ENCODE measurements around the gene WIPF3. TPM values are rescaled to one million over a fixed set of nuclear protein-coding genes. Genes with fewer than 3 reads are reported as not detected.

WIPF3 gene
- total and polyA plus RNA-seq, 2 experiments from 2014 or later, result not detected

DNA sequence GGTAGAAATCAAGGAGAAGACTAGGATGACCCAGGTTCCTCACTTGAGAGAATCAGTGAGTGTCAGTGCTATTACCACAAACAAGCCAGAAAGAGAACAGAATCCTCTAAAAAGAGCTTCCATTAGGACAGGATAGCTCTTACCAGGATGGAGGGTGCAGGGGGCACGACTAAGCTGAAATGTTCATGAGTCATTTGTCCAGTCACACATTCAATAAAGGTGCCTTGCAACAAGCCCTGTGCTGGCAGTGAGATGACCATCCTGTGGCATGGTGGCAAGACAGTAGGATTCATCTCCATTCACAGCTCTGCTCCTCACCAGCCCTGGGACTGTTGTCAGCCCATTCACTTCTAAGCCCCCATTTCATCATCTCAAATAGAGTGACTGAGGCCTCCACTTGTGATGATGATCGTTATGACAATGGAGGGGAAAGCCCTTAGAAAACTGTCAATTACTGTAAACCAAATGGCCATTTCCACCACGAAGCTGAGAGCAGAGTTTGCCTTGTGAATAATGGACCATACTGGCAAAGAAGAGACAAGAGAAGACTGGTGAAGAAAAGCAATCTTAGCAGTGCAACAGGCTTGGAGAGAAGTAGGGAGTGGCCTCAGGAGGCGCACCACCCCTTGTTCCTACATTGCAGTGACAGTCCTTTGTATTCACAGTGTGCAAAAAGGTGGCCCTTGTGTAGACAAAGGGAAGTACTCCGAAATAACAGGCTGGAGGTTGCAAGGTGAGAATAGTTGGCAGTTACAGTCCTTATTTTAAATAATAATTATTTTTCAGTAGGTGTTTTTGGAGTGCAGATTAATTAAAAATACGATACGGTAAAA is 9.0 kb upstream of the WIPF3 start:
- DNase-seq, result no peak
- 44 to 46% methylated on average over 7 of the region's 7 CpGs for WGBS, 2 experiments (ENCODE audit: low coverage in 1 of 2, low lambda C conversion rate in 2 of 2, missing lambda C conversion rate in 2 of 2)
- Histone ChIP-seq H3K79me2 (ENCODE audit: insufficient read depth) (no peaks in the 10 kb centered on the region), H3K9me3 (ENCODE audit: low read depth) (no peaks in the 10 kb centered on the region), H3K27me3 (replicated peaks; ENCODE audit: insufficient read depth) (peaks cover 50% of the 10 kb centered on the region), H3K4me1 (ENCODE audit: insufficient read depth) (no peaks in the 10 kb centered on the region), H3K9ac (no peak overlapping the region), H3K4me2 (ENCODE audit: unreplicated experiment) (no peak overlapping the region), H3K27ac (no peak overlapping the region), H3K9me2 (ENCODE audit: insufficient read depth) (no peaks in the 10 kb centered on the region), H3K36me3 (ENCODE audit: low read depth) (no peaks in the 10 kb centered on the region), H4K20me1 (ENCODE audit: insufficient read depth) (no peaks in the 10 kb centered on the region), H2AFZ (no peak overlapping the region), H3K4me3 (no peak overlapping the region), H3F3A (ENCODE audit: insufficient read depth) (no peaks in the 10 kb centered on the region)
- TF ChIP-seq EZH2 (IDR thresholded peaks at IDR 0.05; ENCODE audit: insufficient read depth, poor library complexity, severe bottlenecking) (no peak), EZH2phosphoT487 (IDR thresholded peaks at IDR 0.05; ENCODE audit: insufficient read depth, low read depth) (no peak)
- in situ Hi-C loops (cut with MboI), result no loop called here

DNA sequence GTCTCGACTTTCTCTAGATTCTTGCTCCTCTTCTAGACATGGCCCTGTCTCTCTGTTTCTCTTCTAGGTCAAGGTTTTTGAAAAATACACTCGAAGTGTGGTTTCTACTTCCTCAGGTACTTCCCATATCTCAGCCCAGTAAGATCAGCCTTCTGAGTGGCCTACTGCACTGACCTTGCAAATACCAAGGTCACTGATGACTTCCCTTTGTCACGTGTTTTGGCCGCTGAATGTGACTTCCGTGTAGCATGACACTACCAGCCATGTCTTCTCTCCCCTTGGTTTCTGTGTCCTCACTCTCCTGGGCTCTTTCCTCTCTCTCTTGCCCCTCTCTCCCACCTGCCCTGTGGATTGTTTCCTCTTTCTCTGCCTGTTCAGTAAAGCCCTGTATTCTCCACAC is 7.9 kb upstream of the WIPF3 start:
- H3K4me3 ChIP-seq, result no peak overlapping the region
- TF ChIP-seq EZH2phosphoT487 (IDR thresholded peaks at IDR 0.05; ENCODE audit: insufficient read depth, low read depth) (no peak), EZH2 (IDR thresholded peaks at IDR 0.05; ENCODE audit: insufficient read depth, poor library complexity, severe bottlenecking) (no peak)
- no peaks in the 10 kb centered on the region for H3K9me2 ChIP-seq (ENCODE audit: insufficient read depth)
- H3K27ac ChIP-seq, result no peak overlapping the region
- no peaks in the 10 kb centered on the region for H4K20me1 ChIP-seq (ENCODE audit: insufficient read depth)
- no peak for DNase-seq
- no peaks in the 10 kb centered on the region for H3K9me3 ChIP-seq (ENCODE audit: low read depth)
- no peak overlapping the region for H3K9ac ChIP-seq
- 65 to 66% methylated on average over 5 of the region's 5 CpGs for WGBS, 2 experiments (ENCODE audit: low coverage in 1 of 2, low lambda C conversion rate in 2 of 2, missing lambda C conversion rate in 2 of 2)
- H3K79me2 ChIP-seq (ENCODE audit: insufficient read depth), result no peaks in the 10 kb centered on the region
- in situ Hi-C loops (cut with MboI), result no loop called here
- H3K36me3 ChIP-seq (ENCODE audit: low read depth), result no peaks in the 10 kb centered on the region
- no peaks in the 10 kb centered on the region for H3F3A ChIP-seq (ENCODE audit: insufficient read depth)
- no peaks in the 10 kb centered on the region for H3K4me1 ChIP-seq (ENCODE audit: insufficient read depth)
- no peak overlapping the region for H3K4me2 ChIP-seq (ENCODE audit: unreplicated experiment)
- peaks cover 57% of the 10 kb centered on the region for H3K27me3 ChIP-seq (replicated peaks; ENCODE audit: insufficient read depth)
- H2AFZ ChIP-seq, result no peak overlapping the region

DNA sequence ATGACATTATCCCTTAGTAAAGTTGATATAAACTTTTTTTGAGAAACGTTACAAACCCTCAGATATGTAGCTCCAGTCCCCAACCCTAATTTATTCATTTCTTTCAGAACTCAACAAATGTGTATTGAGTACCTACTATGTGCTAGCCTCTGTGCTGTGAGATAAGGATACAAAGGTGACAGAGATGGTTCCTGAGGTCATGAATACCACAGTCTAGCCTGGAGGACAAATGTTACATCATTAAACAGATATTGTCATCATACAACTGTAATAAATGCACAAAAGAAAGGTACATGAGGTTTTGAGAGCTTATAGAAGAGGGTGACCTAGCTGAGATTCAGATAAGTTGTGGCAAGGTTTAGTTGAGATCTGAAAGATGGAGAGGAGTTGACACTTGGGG is 4.4 kb upstream of the WIPF3 start:
- WGBS, 2 experiments (ENCODE audit: low coverage in 1 of 2, low lambda C conversion rate in 2 of 2, missing lambda C conversion rate in 2 of 2), result 32 to 47% methylated on average over 1 of the region's 1 CpG
- H3K9me2 ChIP-seq (ENCODE audit: insufficient read depth), result no peaks in the 10 kb centered on the region
- no peak overlapping the region for H3K4me2 ChIP-seq (ENCODE audit: unreplicated experiment)
- H3K79me2 ChIP-seq (ENCODE audit: insufficient read depth), result no peaks in the 10 kb centered on the region
- no peaks in the 10 kb centered on the region for H3K4me1 ChIP-seq (ENCODE audit: insufficient read depth)
- no peak for DNase-seq
- H3K4me3 ChIP-seq, result no peak overlapping the region
- H3K27ac ChIP-seq, result no peak overlapping the region
- H4K20me1 ChIP-seq (ENCODE audit: insufficient read depth), result no peaks in the 10 kb centered on the region
- peaks cover 73% of the 10 kb centered on the region for H3K27me3 ChIP-seq (replicated peaks; ENCODE audit: insufficient read depth)
- H2AFZ ChIP-seq, result no peak overlapping the region
- in situ Hi-C loops (cut with MboI), result no loop called here
- H3K36me3 ChIP-seq (ENCODE audit: low read depth), result no peaks in the 10 kb centered on the region
- no peak overlapping the region for H3K9ac ChIP-seq
- no peaks in the 10 kb centered on the region for H3K9me3 ChIP-seq (ENCODE audit: low read depth)
- TF ChIP-seq EZH2 (IDR thresholded peaks at IDR 0.05; ENCODE audit: insufficient read depth, poor library complexity, severe bottlenecking) (no peak), EZH2phosphoT487 (IDR thresholded peaks at IDR 0.05; ENCODE audit: insufficient read depth, low read depth) (no peak)
- no peaks in the 10 kb centered on the region for H3F3A ChIP-seq (ENCODE audit: insufficient read depth)

DNA sequence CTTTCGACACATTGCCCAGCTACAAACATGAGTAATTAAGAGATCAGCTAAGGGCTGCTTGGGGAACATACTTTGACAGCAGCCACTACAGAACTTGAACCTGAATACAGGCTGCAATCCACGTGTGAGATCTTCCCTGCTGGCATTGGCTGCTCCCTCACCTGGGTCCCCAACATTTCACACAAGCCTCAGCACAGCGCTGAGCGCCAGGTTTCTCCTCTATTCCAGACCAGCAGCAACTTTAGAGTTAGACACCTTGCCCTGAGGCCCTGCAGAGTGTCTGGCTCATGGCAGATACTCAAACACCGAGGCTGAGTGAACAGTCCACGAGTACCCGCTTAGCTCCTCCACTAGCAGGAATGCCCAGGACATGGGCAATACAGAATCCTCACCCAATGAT is 1.3 kb upstream of the WIPF3 start:
- Histone ChIP-seq H3K27ac (no peak overlapping the region), H3K4me3 (no peak overlapping the region), H4K20me1 (ENCODE audit: insufficient read depth) (no peaks in the 10 kb centered on the region), H3K9ac (no peak overlapping the region), H3K9me2 (ENCODE audit: insufficient read depth) (no peaks in the 10 kb centered on the region), H3K79me2 (ENCODE audit: insufficient read depth) (no peaks in the 10 kb centered on the region), H3K4me1 (ENCODE audit: insufficient read depth) (no peaks in the 10 kb centered on the region), H2AFZ (no peak overlapping the region), H3K36me3 (ENCODE audit: low read depth) (no peaks in the 10 kb centered on the region), H3K9me3 (ENCODE audit: low read depth) (no peaks in the 10 kb centered on the region), H3K27me3 (replicated peaks; ENCODE audit: insufficient read depth) (peaks cover 80% of the 10 kb centered on the region), H3F3A (ENCODE audit: insufficient read depth) (no peaks in the 10 kb centered on the region), H3K4me2 (ENCODE audit: unreplicated experiment) (no peak overlapping the region)
- no peak for TF ChIP-seq EZH2phosphoT487 (IDR thresholded peaks at IDR 0.05; ENCODE audit: insufficient read depth, low read depth)
- no peak for TF ChIP-seq EZH2 (IDR thresholded peaks at IDR 0.05; ENCODE audit: insufficient read depth, poor library complexity, severe bottlenecking)
- DNase-seq, result no peak
- in situ Hi-C loops (cut with MboI), result no loop called here
- WGBS, 2 experiments (ENCODE audit: low coverage in 1 of 2, low lambda C conversion rate in 2 of 2, missing lambda C conversion rate in 2 of 2), result 80 to 81% methylated on average over 7 of the region's 7 CpGs

All from GM23248 (cell line).